WTC11 (cell line): Measurements from ENCODE around the gene KCNIP4. TPM values are rescaled to one million over a fixed set of nuclear protein-coding genes. Genes with fewer than 3 reads are reported as not detected.

Experiments used
- ATAC-seq: fragments of 200-7000 bp; cut with Tn5 transposase; 2 replicates; pipeline ENCODE4 v1.10.0; 2021; ENCODE audit warnings: mild to moderate bottlenecking, moderate library complexity
- CTCF ChIA-PET: fragments of 300-600 bp; sonication (Branson Sonifier 250); formaldehyde crosslinking; loops from one replicate; lab custom pipeline; 2021; ENCODE audit warnings: antibody characterized with exemption; lab: Charles Lee
- POLR2A ChIA-PET: fragments of 350-600 bp; sonication (Branson Sonifier 250); formaldehyde crosslinking; loops from one replicate; lab custom pipeline; 2021; ENCODE audit warnings: antibody characterized with exemption; lab: Charles Lee
- DNase-seq: peaks from one replicate; pipeline ENCODE4 v3.0.0; 2021; ENCODE audit warnings: low spot score
- H3K27ac Mint-ChIP-seq: 2 replicates; pipeline ENCODE4 v1.8.0; 2021; ENCODE audit warnings: mixed read lengths
- H3K27me3 Mint-ChIP-seq: 2 replicates; pipeline ENCODE4 v1.8.0; 2021; ENCODE audit warnings: low read depth, mild to moderate bottlenecking, moderate library complexity, mixed read lengths
- H3K36me3 Mint-ChIP-seq: 2 replicates; pipeline ENCODE4 v1.8.0; 2021; ENCODE audit warnings: mixed read lengths
- H3K4me1 Mint-ChIP-seq: 2 replicates; pipeline ENCODE4 v1.8.0; 2022; ENCODE audit warnings: mixed read lengths
- H3K4me3 Mint-ChIP-seq: 2 replicates; pipeline ENCODE4 v1.8.0; 2021; ENCODE audit warnings: mild to moderate bottlenecking, moderate library complexity, mixed read lengths
- H3K9me3 Mint-ChIP-seq: 2 replicates; pipeline ENCODE4 v1.8.0; 2021; ENCODE audit warnings: mixed read lengths
- ATF1 ChIP-seq: sonication (generic); formaldehyde crosslinking; IDR thresholded peaks from 2 replicates; pipeline ENCODE4 v1.8.1; 2023; ENCODE audit warnings: mild to moderate bottlenecking, moderate library complexity, missing genetic modification reagents
- CTCF ChIP-seq: fragments of 200-600 bp; IDR thresholded peaks from 2 replicates; pipeline ENCODE4 v1.8.0; 2022; ENCODE audit warnings: antibody characterized with exemption
- E2F4 ChIP-seq: sonication (generic); formaldehyde crosslinking; IDR thresholded peaks from 2 replicates; pipeline ENCODE4 v1.8.1; 2022; ENCODE audit warnings: low read depth, mild to moderate bottlenecking, moderate library complexity, missing genetic modification reagents, borderline replicate concordance
- E2F5 ChIP-seq: sonication (generic); formaldehyde crosslinking; IDR thresholded peaks from 2 replicates; pipeline ENCODE4 v1.8.1; 2022; ENCODE audit warnings: mild to moderate bottlenecking, moderate library complexity, missing genetic modification reagents
- GABPB1 ChIP-seq: sonication (generic); formaldehyde crosslinking; IDR thresholded peaks from 2 replicates; pipeline ENCODE4 v1.8.1; 2023; ENCODE audit warnings: mild to moderate bottlenecking, missing genetic modification reagents
- HMGXB4 ChIP-seq: sonication (generic); formaldehyde crosslinking; IDR thresholded peaks from 2 replicates; pipeline ENCODE4 v1.8.1; 2023; ENCODE audit warnings: mild to moderate bottlenecking, moderate library complexity, missing genetic modification reagents
- NFYB ChIP-seq: sonication (generic); formaldehyde crosslinking; conservative IDR thresholded peaks from 2 replicates; pipeline ENCODE4 v1.8.0; 2022; ENCODE audit warnings: low read depth, missing genetic modification reagents
- NR1H2 ChIP-seq: sonication (generic); formaldehyde crosslinking; IDR thresholded peaks from 2 replicates; pipeline ENCODE4 v1.9.0; 2021; ENCODE audit warnings: mild to moderate bottlenecking, moderate library complexity, missing genetic modification reagents
- NR2C2 ChIP-seq: sonication (generic); formaldehyde crosslinking; IDR thresholded peaks from 2 replicates; pipeline ENCODE4 v1.8.0; 2022; ENCODE audit warnings: mild to moderate bottlenecking, missing genetic modification reagents
- PREB ChIP-seq: sonication (generic); formaldehyde crosslinking; IDR thresholded peaks from 2 replicates; pipeline ENCODE4 v1.8.1; 2022; ENCODE audit warnings: mild to moderate bottlenecking, missing genetic modification reagents, moderate library complexity, borderline replicate concordance
- RELA ChIP-seq: sonication (generic); formaldehyde crosslinking; IDR thresholded peaks from 2 replicates; pipeline ENCODE4 v1.8.1; 2022; ENCODE audit warnings: missing genetic modification reagents, mild to moderate bottlenecking, borderline replicate concordance
- USF1 ChIP-seq: sonication (generic); formaldehyde crosslinking; IDR thresholded peaks from 2 replicates; pipeline ENCODE4 v1.8.0; 2022; ENCODE audit warnings: mild to moderate bottlenecking, missing genetic modification reagents
- ZMAT4 ChIP-seq: fragments of 250-450 bp; sonication (Bioruptor Pico); IDR thresholded peaks from 2 replicates; pipeline ENCODE4 v1.9.0; 2021; ENCODE audit warnings: mild to moderate bottlenecking
- ZNF263 ChIP-seq: sonication (generic); formaldehyde crosslinking; IDR thresholded peaks from 2 replicates; pipeline ENCODE4 v1.8.1; 2022; ENCODE audit warnings: low read depth, mild to moderate bottlenecking, moderate library complexity, missing genetic modification reagents
- ZNF281 ChIP-seq: sonication (generic); formaldehyde crosslinking; IDR thresholded peaks from 2 replicates; pipeline ENCODE4 v1.8.0; 2023; ENCODE audit warnings: mild to moderate bottlenecking, missing genetic modification reagents
- ZNF396 ChIP-seq: fragments of 250-450 bp; sonication (Bioruptor Pico); IDR thresholded peaks from 2 replicates; pipeline ENCODE4 v1.8.0; 2021; ENCODE audit warnings: mild to moderate bottlenecking, moderate library complexity, borderline replicate concordance
- ZNF425 ChIP-seq: fragments of 250-450 bp; sonication (Bioruptor Pico); conservative IDR thresholded peaks from 2 replicates; pipeline ENCODE4 v1.9.0; 2021; ENCODE audit warnings: mild to moderate bottlenecking
- total RNA-seq: library from RNA; stranded (reverse); gene quantifications from 3 replicates; pipeline ENCODE4 v1.2.3, GENCODE V29; 2021

Gene KCNIP4
- total RNA-seq, 1 experiment from 2014 or later = not detected

GRCh38 chr4:20889901-20890300 lies 1058.7 kb downstream of the KCNIP4 start:
- H3K9me3 Mint-ChIP-seq = peaks cover 9% of the 10 kb centered on the region
- CTCF ChIA-PET = no interaction called here
- no peaks in the 10 kb centered on the region for H3K27me3 Mint-ChIP-seq
- no peak overlapping the region for H3K27ac Mint-ChIP-seq
- ATAC-seq (no peak), DNase-seq (no peak)
- TF ChIP-seq NFYB (no peak), E2F5 (no peak), NR2C2 (CRISPR knock-in tag) (no peak), USF1 (CRISPR knock-in tag) (no peak)
- no peaks in the 10 kb centered on the region for H3K36me3 Mint-ChIP-seq
- H3K4me1 Mint-ChIP-seq = peaks cover 35% of the 10 kb centered on the region
- no peak overlapping the region for H3K4me3 Mint-ChIP-seq
- POLR2A ChIA-PET = no interaction called here

- TF ChIP-seq ZNF396 (CRISPR knock-in tag) (no peak), E2F4 (CRISPR knock-in tag) (no peak), NR1H2 (CRISPR knock-in tag) (no peak), GABPB1 (CRISPR knock-in tag) (no peak)
- Mint-ChIP-seq H3K4me3 (no peak overlapping the region), H3K4me1 (peaks cover 32% of the 10 kb centered on the region), H3K9me3 (peaks cover 9% of the 10 kb centered on the region), H3K27me3 (no peaks in the 10 kb centered on the region), H3K27ac (no peak overlapping the region), H3K36me3 (no peaks in the 10 kb centered on the region)
- ChIA-PET CTCF (no interaction called here), POLR2A (no interaction called here)
- DNase-seq (no peak), ATAC-seq (no peak)
Measured at GRCh38 chr4:20883677-20884076, 1064.9 kb downstream of the KCNIP4 start.

- CTCF ChIA-PET = no interaction called here
- H3K4me1 Mint-ChIP-seq = peaks cover 32% of the 10 kb centered on the region
- H3K9me3 Mint-ChIP-seq = peaks cover 9% of the 10 kb centered on the region
- ATAC-seq = no peak
- no peak overlapping the region for H3K4me3 Mint-ChIP-seq
- no peaks in the 10 kb centered on the region for H3K36me3 Mint-ChIP-seq
- POLR2A ChIA-PET = interaction anchor here (0.5 kb wide), 1 partner anchor 25 kb away, joined by 5 read pairs; no protein-coding TSS in a partner anchor
- H3K27me3 Mint-ChIP-seq = no peaks in the 10 kb centered on the region
- no peak overlapping the region for H3K27ac Mint-ChIP-seq
- DNase-seq = no peak
- TF ChIP-seq ATF1 (no peak), NR2C2 (CRISPR knock-in tag) (no peak), HMGXB4 (CRISPR knock-in tag) (no peak), PREB (CRISPR knock-in tag) (no peak), ZMAT4 (CRISPR knock-in tag) (no peak), CTCF (no peak), ZNF263 (CRISPR knock-in tag) (no peak), ZNF425 (CRISPR knock-in tag) (no peak), RELA (CRISPR knock-in tag) (no peak), USF1 (CRISPR knock-in tag) (no peak), ZNF281 (no peak)
Measured at GRCh38 chr4:20883231-20883630, 1065.3 kb downstream of the KCNIP4 start.
